Caco-2 (cell line): ENCODE results near the gene POLR2L. TPM values are rescaled to one million over a fixed set of nuclear protein-coding genes. Genes with fewer than 3 reads are reported as not detected.

Experiments used
- BruUV-seq: library from RNA; stranded (reverse); fragments of 400-500 nt; replicated peaks from 2 replicates; lab custom pipeline; 2021; lab: Mats Ljungman, UMichigan
- CTCF ChIA-PET: fragments of 300-600 bp; sonication (Branson Sonifier 250); formaldehyde crosslinking; loops from one replicate; lab custom pipeline; 2022; ENCODE audit warnings: antibody characterized with exemption; lab: Charles Lee
- POLR2A ChIA-PET: fragments of 300-600 bp; sonication (Branson Sonifier 250); formaldehyde crosslinking; loops from one replicate; lab custom pipeline; 2022; ENCODE audit warnings: antibody characterized with exemption; lab: Charles Lee
- DNase-seq, 2 experiments: peaks; one replicate each; pipeline versions ENCODE4 v3.0.0 to v3.0.0-alpha.2; 2020 to 2022
- H3K27me3 ChIP-seq: replicated peaks from 2 replicates; pipeline ENCODE4 v1.6.0; 2011; ENCODE audit warnings: low read length; ENCODE audit not compliant: control insufficient read depth, insufficient read depth
- H3K36me3 ChIP-seq: 2 replicates; pipeline ENCODE4 v1.5.1; 2011; ENCODE audit warnings: low read length; ENCODE audit not compliant: control insufficient read depth, insufficient read depth
- H3K4me1 ChIP-seq: fragments of 250-450 bp; sonication (Bioruptor Pico); 2 replicates; pipeline ENCODE4 v1.5.1; 2020; ENCODE audit warnings: mild to moderate bottlenecking
- H3K4me3 ChIP-seq: 2 replicates; pipeline ENCODE4 v1.5.1; 2011; ENCODE audit warnings: low read depth, mild to moderate bottlenecking, control low read depth, low read length
- H3K9me3 ChIP-seq: fragments of 250-450 bp; sonication (Bioruptor Pico); 2 replicates; pipeline ENCODE4 v1.5.1; 2020; ENCODE audit warnings: mild to moderate bottlenecking, moderate library complexity
- H3K27ac Mint-ChIP-seq: one replicate; pipeline ENCODE4 v1.8.0; 2022; ENCODE audit warnings: mixed read lengths; ENCODE audit not compliant: unreplicated experiment
- H3K27me3 Mint-ChIP-seq: one replicate; pipeline ENCODE4 v1.8.0; 2022; ENCODE audit warnings: mixed read lengths; ENCODE audit not compliant: insufficient read depth, unreplicated experiment
- H3K36me3 Mint-ChIP-seq: one replicate; pipeline ENCODE4 v1.8.0; 2022; ENCODE audit warnings: mild to moderate bottlenecking, mixed read lengths; ENCODE audit not compliant: insufficient read depth, unreplicated experiment
- H3K4me1 Mint-ChIP-seq: one replicate; pipeline ENCODE4 v1.8.0; 2022; ENCODE audit warnings: low read depth, mixed read lengths; ENCODE audit not compliant: unreplicated experiment
- H3K4me3 Mint-ChIP-seq: one replicate; pipeline ENCODE4 v1.8.0; 2022; ENCODE audit warnings: mild to moderate bottlenecking, moderate library complexity, mixed read lengths; ENCODE audit not compliant: unreplicated experiment
- H3K9me3 Mint-ChIP-seq: one replicate; pipeline ENCODE4 v1.8.0; 2022; ENCODE audit warnings: mixed read lengths; ENCODE audit not compliant: unreplicated experiment
- CTCF ChIP-seq, 2 experiments: fragments of 200-600 bp in 1 of 2; IDR thresholded peaks; 1 replicate in 1 of 2; 2 replicates in 1 of 2; pipeline versions ENCODE4 v1.5.1 to v1.8.0; 2011 to 2022; ENCODE audit warnings: antibody characterized with exemption in 1 of 2, control low read depth in 1 of 2, inconsistent platforms in 1 of 2, low read depth in 1 of 2, low read length in 1 of 2, mild to moderate bottlenecking in 1 of 2, moderate library complexity in 1 of 2; ENCODE audit not compliant: insufficient read depth in 1 of 2, severe bottlenecking in 1 of 2, unreplicated experiment in 1 of 2
- intact Hi-C: fragments of 100-400 bp; cut with micrococcal nuclease; formaldehyde crosslinking; loops from one replicate; pipeline ENCODE4 v1.10.0; 2022; ENCODE audit not compliant: unreplicated experiment
- total RNA-seq: library from RNA; stranded (reverse); gene quantifications from 2 replicates; pipeline ENCODE4 v1.2.3, GENCODE V29; 2022

Gene POLR2L
- total RNA-seq, 1 experiment from 2014 or later = 139 TPM

GRCh38 chr11:808427-809286, 33.7 kb downstream of the POLR2L start:
- peak in 1 of 2 experiments; percentile 75 for DNase-seq
- H3K27me3 ChIP-seq = no peaks in the 10 kb centered on the region
- Mint-ChIP-seq H3K27ac (peak overlapping the region; percentile 99), H3K9me3 (no peaks in the 10 kb centered on the region), H3K36me3 (peaks cover 61% of the 10 kb centered on the region), H3K4me3 (peak overlapping the region; percentile 98), H3K4me1 (no peaks in the 10 kb centered on the region), H3K27me3 (no peaks in the 10 kb centered on the region)
- H3K9me3 ChIP-seq = no peaks in the 10 kb centered on the region
- BruUV-seq = TSS peak; percentile 68
- peak overlapping the region; percentile 98 for H3K4me3 ChIP-seq
- TF ChIP-seq CTCF (IDR thresholded peaks at IDR 0.05; ENCODE audit: insufficient read depth in 1 of 2, low read depth in 1 of 2, low read length in 1 of 2, severe bottlenecking in 1 of 2, unreplicated experiment in 1 of 2) = no peak
- POLR2A ChIA-PET = interaction anchor here (0.5 to 1.6 kb wide), 10 partner anchors 11 to 114 kb away, joined by 3 to 35 read pairs (median 5); partner anchors contain the start of genes DEAF1, PNPLA2 and TSPAN4
- peaks cover 18% of the 10 kb centered on the region for H3K4me1 ChIP-seq
- intact Hi-C loops = no loop called here
- H3K36me3 ChIP-seq = peaks cover 14% of the 10 kb centered on the region
- CTCF ChIA-PET = interaction anchor here (0.7 to 1.1 kb wide), 2 partner anchors 12 to 1181 kb away, joined by 3 read pairs; no protein-coding TSS in a partner anchor

GRCh38 chr11:804599-804964, 37.7 kb downstream of the POLR2L start:
- peak overlapping the region; percentile 74 for H3K4me3 Mint-ChIP-seq
- no peak for TF ChIP-seq CTCF (IDR thresholded peaks at IDR 0.05; ENCODE audit: insufficient read depth in 1 of 2, low read depth in 1 of 2, low read length in 1 of 2, severe bottlenecking in 1 of 2, unreplicated experiment in 1 of 2)
- H3K36me3 Mint-ChIP-seq = peaks cover 33% of the 10 kb centered on the region
- H3K4me1 ChIP-seq = peaks cover 14% of the 10 kb centered on the region; the same call in 1 of the 2 replicates
- H3K4me3 ChIP-seq = peak overlapping the region; percentile 75
- no peaks in the 10 kb centered on the region for H3K27me3 ChIP-seq
- no peak for DNase-seq
- intact Hi-C loops = no loop called here
- no peaks in the 10 kb centered on the region for H3K4me1 Mint-ChIP-seq
- no peaks in the 10 kb centered on the region for H3K27me3 Mint-ChIP-seq
- CTCF ChIA-PET = no interaction called here
- no peaks in the 10 kb centered on the region for H3K9me3 ChIP-seq
- H3K9me3 Mint-ChIP-seq = no peaks in the 10 kb centered on the region
- BruUV-seq = no TSS peak
- no peak overlapping the region for H3K27ac Mint-ChIP-seq
- POLR2A ChIA-PET = interaction anchor here (0.7 kb wide), 1 partner anchor 229 kb away, joined by 4 read pairs; the partner anchor contains the start of gene PHRF1
- no peaks in the 10 kb centered on the region for H3K36me3 ChIP-seq

- intact Hi-C loops = no loop called here
- no peak for DNase-seq
- H3K36me3 ChIP-seq = no peaks in the 10 kb centered on the region
- H3K9me3 ChIP-seq = no peaks in the 10 kb centered on the region
- no peak for TF ChIP-seq CTCF (IDR thresholded peaks at IDR 0.05; ENCODE audit: insufficient read depth in 1 of 2, low read depth in 1 of 2, low read length in 1 of 2, severe bottlenecking in 1 of 2, unreplicated experiment in 1 of 2)
- peak overlapping the region; percentile 75 for H3K4me3 ChIP-seq
- peak overlapping the region; percentile 74 for H3K4me3 Mint-ChIP-seq
- no peaks in the 10 kb centered on the region for H3K4me1 Mint-ChIP-seq
- no peaks in the 10 kb centered on the region for H3K27me3 ChIP-seq
- peaks cover 14% of the 10 kb centered on the region; the same call in 1 of the 2 replicates for H3K4me1 ChIP-seq
- ChIA-PET CTCF (no interaction called here), POLR2A (interaction anchor here (0.7 kb wide), 1 partner anchor 228 kb away, joined by 4 read pairs; the partner anchor contains the start of gene PHRF1)
- no TSS peak for BruUV-seq
- H3K27me3 Mint-ChIP-seq = no peaks in the 10 kb centered on the region
- peaks cover 27% of the 10 kb centered on the region for H3K36me3 Mint-ChIP-seq
- H3K9me3 Mint-ChIP-seq = no peaks in the 10 kb centered on the region
- no peak overlapping the region for H3K27ac Mint-ChIP-seq
These were observed 38.3 kb downstream of the POLR2L start for GRCh38 chr11:803770-804598.
